Panc1 (cell line): ENCODE measurements around the gene ARHGEF12. TPM values are rescaled to one million over a fixed set of nuclear protein-coding genes. Genes with fewer than 3 reads are reported as not detected.

ENCODE experiments used
- ATAC-seq: fragments of 200-7000 bp; cut with Tn5 transposase; 2 replicates; pipeline ENCODE4 v1.9.1; 2020; ENCODE audit warnings: mild to moderate bottlenecking, moderate library complexity
- BruUV-seq: library from RNA; stranded (reverse); fragments of 400-500 nt; replicated peaks from 2 replicates; lab custom pipeline; 2021; lab: Mats Ljungman, UMichigan
- CTCF ChIA-PET: fragments of 300-600 bp; sonication (Branson Sonifier 250); formaldehyde crosslinking; loops from one replicate; lab custom pipeline; 2022; ENCODE audit warnings: antibody characterized with exemption; lab: Charles Lee
- POLR2A ChIA-PET: fragments of 300-600 bp; sonication (Branson Sonifier 250); formaldehyde crosslinking; loops from one replicate; lab custom pipeline; 2022; ENCODE audit warnings: antibody characterized with exemption; lab: Charles Lee
- DNase-seq: peaks from one replicate; pipeline ENCODE4 v3.0.0-alpha.2; 2010; ENCODE audit warnings: low read depth, low spot score
- H3K27ac ChIP-seq: 2 replicates; pipeline ENCODE4 v1.5.1; 2011; ENCODE audit warnings: mild to moderate bottlenecking, low read length, inconsistent platforms
- H3K27me3 ChIP-seq: fragments of 200-500 bp; sonication (Bioruptor generic); 2 replicates; pipeline ENCODE4 v1.6.0; 2014; ENCODE audit warnings: low read length, inconsistent platforms; ENCODE audit not compliant: control insufficient read depth, insufficient read depth
- H3K36me3 ChIP-seq: fragments of 200-500 bp; sonication (Bioruptor generic); 2 replicates; pipeline ENCODE4 v1.5.1; 2014; ENCODE audit warnings: inconsistent platforms, mild to moderate bottlenecking, low read length, moderate library complexity; ENCODE audit not compliant: control insufficient read depth, insufficient read depth
- H3K4me1 ChIP-seq: 2 replicates; pipeline ENCODE4 v1.5.1; 2011; ENCODE audit warnings: inconsistent platforms, mild to moderate bottlenecking, low read length, moderate library complexity; ENCODE audit not compliant: control insufficient read depth, insufficient read depth
- H3K4me3 ChIP-seq, 2 experiments: 2 replicates each; pipeline ENCODE4 v1.5.1; 2011 to 2012; ENCODE audit warnings: low read depth in 2 of 2, low read length in 2 of 2, mild to moderate bottlenecking in 2 of 2, inconsistent platforms in 1 of 2, moderate library complexity in 1 of 2
- H3K9me3 ChIP-seq: fragments of 200-500 bp; sonication (Bioruptor generic); 2 replicates; pipeline ENCODE4 v1.5.1; 2014; ENCODE audit warnings: low read depth, mild to moderate bottlenecking, inconsistent platforms, low read length, moderate library complexity; ENCODE audit not compliant: control insufficient read depth, insufficient read depth
- POLR2AphosphoS5 ChIP-seq: IDR thresholded peaks from 2 replicates; pipeline ENCODE4 v1.6.1; 2012; ENCODE audit warnings: mild to moderate bottlenecking, low read depth, low read length, moderate library complexity
- SIN3A ChIP-seq: IDR thresholded peaks from 2 replicates; pipeline ENCODE4 v1.6.1; 2012; ENCODE audit warnings: low read depth, mild to moderate bottlenecking, low read length, moderate library complexity, borderline replicate concordance; ENCODE audit not compliant: insufficient read depth
- TCF7L2 ChIP-seq: IDR thresholded peaks from 2 replicates; pipeline ENCODE4 v1.6.1; 2011; ENCODE audit warnings: mild to moderate bottlenecking, low read depth, low read length, inconsistent platforms
- in situ Hi-C: cut with HindIII; loops from 2 replicates; pipeline ENCODE4 v1.10.0; 2016; ENCODE audit warnings: low sequenced_read_pairs, low pct_unique_long_range_greater_than_20kb
- intact Hi-C: fragments of 100-400 bp; cut with micrococcal nuclease; formaldehyde crosslinking; loops from one replicate; pipeline ENCODE4 v1.10.0; 2022; ENCODE audit not compliant: unreplicated experiment
- total RNA-seq: library from RNA; stranded (reverse); gene quantifications from one replicate; pipeline ENCODE4 v1.2.1, GENCODE V29; 2021; ENCODE audit not compliant: unreplicated experiment
- TF ChIP-seq, protein P1 (sequence below), 2 experiments: IDR thresholded peaks; 2 replicates each; pipeline ENCODE4 v1.6.1; 2011 to 2012; ENCODE audit warnings: low read depth in 2 of 2, control low read depth in 1 of 2, low read length in 1 of 2, mild to moderate bottlenecking in 1 of 2, moderate library complexity in 1 of 2; ENCODE audit not compliant: insufficient read depth in 1 of 2
- TF ChIP-seq, protein P2 (sequence below): fragments of 450-650 bp; IDR thresholded peaks from 2 replicates; pipeline ENCODE4 v1.5.1; 2017; ENCODE audit warnings: mild to moderate bottlenecking

The ARHGEF12 gene
- total RNA-seq, 1 experiment from 2014 or later = 182 TPM

DNA sequence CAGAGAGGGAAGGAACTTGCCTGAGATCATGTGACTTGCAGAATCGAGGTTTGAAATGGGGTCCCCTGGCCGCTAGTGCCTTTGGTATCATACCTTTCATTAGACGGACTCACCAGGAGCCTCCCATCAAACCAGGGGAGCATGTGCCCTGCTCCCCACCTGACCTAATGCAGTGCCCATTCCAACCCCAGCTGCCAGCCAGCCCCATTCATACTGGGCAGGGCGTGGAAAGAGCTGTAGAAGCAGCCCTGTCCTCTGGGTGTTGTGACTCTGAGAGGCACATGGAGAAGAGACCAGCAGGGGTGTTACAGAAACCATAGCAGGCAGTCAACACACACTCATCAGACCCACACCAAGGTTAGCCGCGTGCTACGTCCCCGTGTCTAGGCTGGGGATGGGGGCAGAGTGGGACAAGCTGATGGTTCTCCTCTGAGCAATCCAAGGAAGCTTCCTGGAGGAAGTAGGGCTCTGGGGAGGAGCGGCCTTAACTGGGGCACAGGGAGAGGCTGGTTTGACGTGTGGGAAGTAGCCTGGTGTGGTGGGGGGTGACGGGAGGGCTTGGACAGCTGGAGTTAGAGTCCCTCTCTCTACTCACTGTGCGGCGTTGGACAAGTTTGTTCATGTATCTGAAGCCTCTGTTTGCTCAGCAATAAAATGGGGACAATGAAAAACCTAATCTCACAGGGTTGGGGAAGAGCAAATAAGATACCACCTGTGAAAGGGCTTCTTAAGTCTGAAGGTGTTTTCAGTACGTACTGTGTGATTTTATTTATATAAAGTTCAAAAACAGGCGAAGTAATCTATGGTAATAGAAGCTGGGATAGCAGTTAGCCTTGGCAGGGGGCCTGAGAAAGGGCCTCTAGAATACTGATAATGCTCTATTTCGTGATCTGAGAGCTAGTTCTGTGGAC is 189.3 kb downstream of the ARHGEF12 start:
- peak; percentile 43 for ATAC-seq
- CTCF ChIA-PET = no interaction called here
- H3K4me1 ChIP-seq = peaks cover 3% of the 10 kb centered on the region; the same call in 1 of the 2 replicates
- DNase-seq = no peak
- no peaks in the 10 kb centered on the region for H3K9me3 ChIP-seq
- intact Hi-C loops (no loop called here), in situ Hi-C loops (no loop called here)
- no peaks in the 10 kb centered on the region for H3K36me3 ChIP-seq
- POLR2A ChIA-PET = no interaction called here
- TF ChIP-seq, protein P1, sequence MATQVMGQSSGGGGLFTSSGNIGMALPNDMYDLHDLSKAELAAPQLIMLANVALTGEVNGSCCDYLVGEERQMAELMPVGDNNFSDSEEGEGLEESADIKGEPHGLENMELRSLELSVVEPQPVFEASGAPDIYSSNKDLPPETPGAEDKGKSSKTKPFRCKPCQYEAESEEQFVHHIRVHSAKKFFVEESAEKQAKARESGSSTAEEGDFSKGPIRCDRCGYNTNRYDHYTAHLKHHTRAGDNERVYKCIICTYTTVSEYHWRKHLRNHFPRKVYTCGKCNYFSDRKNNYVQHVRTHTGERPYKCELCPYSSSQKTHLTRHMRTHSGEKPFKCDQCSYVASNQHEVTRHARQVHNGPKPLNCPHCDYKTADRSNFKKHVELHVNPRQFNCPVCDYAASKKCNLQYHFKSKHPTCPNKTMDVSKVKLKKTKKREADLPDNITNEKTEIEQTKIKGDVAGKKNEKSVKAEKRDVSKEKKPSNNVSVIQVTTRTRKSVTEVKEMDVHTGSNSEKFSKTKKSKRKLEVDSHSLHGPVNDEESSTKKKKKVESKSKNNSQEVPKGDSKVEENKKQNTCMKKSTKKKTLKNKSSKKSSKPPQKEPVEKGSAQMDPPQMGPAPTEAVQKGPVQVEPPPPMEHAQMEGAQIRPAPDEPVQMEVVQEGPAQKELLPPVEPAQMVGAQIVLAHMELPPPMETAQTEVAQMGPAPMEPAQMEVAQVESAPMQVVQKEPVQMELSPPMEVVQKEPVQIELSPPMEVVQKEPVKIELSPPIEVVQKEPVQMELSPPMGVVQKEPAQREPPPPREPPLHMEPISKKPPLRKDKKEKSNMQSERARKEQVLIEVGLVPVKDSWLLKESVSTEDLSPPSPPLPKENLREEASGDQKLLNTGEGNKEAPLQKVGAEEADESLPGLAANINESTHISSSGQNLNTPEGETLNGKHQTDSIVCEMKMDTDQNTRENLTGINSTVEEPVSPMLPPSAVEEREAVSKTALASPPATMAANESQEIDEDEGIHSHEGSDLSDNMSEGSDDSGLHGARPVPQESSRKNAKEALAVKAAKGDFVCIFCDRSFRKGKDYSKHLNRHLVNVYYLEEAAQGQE (IDR thresholded peaks at IDR 0.05; ENCODE audit: insufficient read depth in 1 of 2, low read depth in 2 of 2, low read length in 1 of 2) = no peak
- BruUV-seq = no TSS peak
- no peak overlapping the region for H3K4me3 ChIP-seq
- no peaks in the 10 kb centered on the region for H3K27me3 ChIP-seq
- H3K27ac ChIP-seq = no peak overlapping the region

DNA sequence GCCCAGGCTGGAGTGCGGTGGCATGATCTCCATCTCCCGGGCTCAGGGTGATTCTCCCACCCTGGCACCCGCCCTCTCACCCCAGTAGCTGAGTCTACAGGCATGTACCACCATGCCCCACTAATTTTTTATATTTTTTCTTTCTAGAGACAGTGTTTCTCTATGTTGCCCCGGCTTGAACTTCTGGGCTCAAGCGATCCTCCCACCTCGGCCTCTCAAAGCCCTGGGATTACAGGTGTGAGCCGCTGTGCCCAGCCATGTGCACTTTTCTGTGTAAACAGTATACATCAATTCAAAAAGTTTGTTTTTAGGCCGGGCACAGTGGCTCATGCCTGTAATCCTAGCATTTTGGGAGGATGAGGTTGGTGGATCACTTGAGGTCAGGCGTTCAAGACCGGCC is 190.0 kb downstream of the ARHGEF12 start:
- TF ChIP-seq POLR2AphosphoS5 = no peak
- TF ChIP-seq, protein P1 (IDR thresholded peaks at IDR 0.05; ENCODE audit: insufficient read depth in 1 of 2, low read depth in 2 of 2, low read length in 1 of 2) = no peak
- no peak for TF ChIP-seq SIN3A
- TF ChIP-seq, protein P2, sequence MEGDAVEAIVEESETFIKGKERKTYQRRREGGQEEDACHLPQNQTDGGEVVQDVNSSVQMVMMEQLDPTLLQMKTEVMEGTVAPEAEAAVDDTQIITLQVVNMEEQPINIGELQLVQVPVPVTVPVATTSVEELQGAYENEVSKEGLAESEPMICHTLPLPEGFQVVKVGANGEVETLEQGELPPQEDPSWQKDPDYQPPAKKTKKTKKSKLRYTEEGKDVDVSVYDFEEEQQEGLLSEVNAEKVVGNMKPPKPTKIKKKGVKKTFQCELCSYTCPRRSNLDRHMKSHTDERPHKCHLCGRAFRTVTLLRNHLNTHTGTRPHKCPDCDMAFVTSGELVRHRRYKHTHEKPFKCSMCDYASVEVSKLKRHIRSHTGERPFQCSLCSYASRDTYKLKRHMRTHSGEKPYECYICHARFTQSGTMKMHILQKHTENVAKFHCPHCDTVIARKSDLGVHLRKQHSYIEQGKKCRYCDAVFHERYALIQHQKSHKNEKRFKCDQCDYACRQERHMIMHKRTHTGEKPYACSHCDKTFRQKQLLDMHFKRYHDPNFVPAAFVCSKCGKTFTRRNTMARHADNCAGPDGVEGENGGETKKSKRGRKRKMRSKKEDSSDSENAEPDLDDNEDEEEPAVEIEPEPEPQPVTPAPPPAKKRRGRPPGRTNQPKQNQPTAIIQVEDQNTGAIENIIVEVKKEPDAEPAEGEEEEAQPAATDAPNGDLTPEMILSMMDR = no peak
- no peak for TF ChIP-seq TCF7L2
- no peak overlapping the region for H3K27ac ChIP-seq
- in situ Hi-C loops (no loop called here), intact Hi-C loops (no loop called here)
- H3K9me3 ChIP-seq = no peaks in the 10 kb centered on the region
- ATAC-seq = no peak
- no peaks in the 10 kb centered on the region for H3K27me3 ChIP-seq
- ChIA-PET POLR2A (interaction anchor here (0.6 kb wide), 1 partner anchor 437 kb away, joined by 4 read pairs; no protein-coding TSS in a partner anchor), CTCF (no interaction called here)
- no TSS peak for BruUV-seq
- H3K4me1 ChIP-seq = peaks cover 3% of the 10 kb centered on the region; the same call in 1 of the 2 replicates
- no peak for DNase-seq
- H3K4me3 ChIP-seq = no peak overlapping the region
- H3K36me3 ChIP-seq = no peaks in the 10 kb centered on the region
